ENCODE data around the gene ATG101. TPM values are rescaled to one million over a fixed set of nuclear protein-coding genes. Genes with fewer than 3 reads are reported as not detected.

The ATG101 gene
- total RNA-seq, 2 experiments from 2014 or later: 38.0 to 53.9 TPM

GRCh38 chr12:52023976-52024688 is 45.6 kb upstream of the ATG101 start:
- CTCF ChIA-PET (ENCODE audit: unreplicated experiment): interaction anchor here (0.6 to 3.6 kb wide), 10 partner anchors 8 to 153 kb away, joined by 3 to 50 read pairs (median 8); no protein-coding TSS in a partner anchor
- no peak for TF ChIP-seq EZH2phosphoT487 (IDR thresholded peaks at IDR 0.05; ENCODE audit: borderline replicate concordance, low read depth, low read length)
- peak; percentile 45; the same call in 1 of the 2 replicates for TF ChIP-seq CTCF (conservative IDR thresholded peaks at IDR 0.05; ENCODE audit: low read length)
- peak; percentile 59 for DNase-seq (ENCODE audit: low spot score)
- peak overlapping the region; percentile 53; the same call in 1 of the 2 replicates for H2AFZ ChIP-seq (ENCODE audit: low read length)
- no peaks in the 10 kb centered on the region for H3K9me3 ChIP-seq (ENCODE audit: low read length)
- H3K79me2 ChIP-seq (ENCODE audit: insufficient read depth, low read depth, low read length): no peaks in the 10 kb centered on the region
- no peaks in the 10 kb centered on the region for H3K36me3 ChIP-seq (ENCODE audit: insufficient read depth, low read length)
- POLR2A ChIA-PET: interaction anchor here (0.7 to 4.1 kb wide), 10 partner anchors 8 to 339 kb away, joined by 3 to 33 read pairs (median 5); partner anchors contain the start of gene ATG101
- peak overlapping the region; percentile 56 for H3K27ac ChIP-seq (ENCODE audit: low read depth, low read length, poor library complexity, severe bottlenecking)
- peaks cover 65% of the 10 kb centered on the region for H3K4me1 ChIP-seq (ENCODE audit: insufficient read depth, low read length, poor library complexity, severe bottlenecking)
- peak overlapping the region; percentile 71 for H3K4me2 ChIP-seq (ENCODE audit: low read length)
- intact Hi-C loops (cut with micrococcal nuclease; ENCODE audit: unreplicated experiment): loop anchor here (2.0 kb wide), 1 partner anchor 27 kb away; the partner anchor contains the start of gene NR4A1
- H4K20me1 ChIP-seq (ENCODE audit: insufficient read depth, low read length): no peaks in the 10 kb centered on the region
- no peaks in the 10 kb centered on the region for H3K9me2 ChIP-seq (ENCODE audit: insufficient read depth, low read length)
- H3K4me3 ChIP-seq (ENCODE audit: low read depth, low read length, poor library complexity, severe bottlenecking): peak overlapping the region; percentile 70
- BruUV-seq (replicated peaks): TSS peak; percentile 85

GRCh38 chr12:52024845-52025230 is 44.9 kb upstream of the ATG101 start:
- no peaks in the 10 kb centered on the region for H3K36me3 ChIP-seq (ENCODE audit: insufficient read depth, low read length)
- H2AFZ ChIP-seq (ENCODE audit: low read length): peak overlapping the region; percentile 62; the same call in 1 of the 2 replicates
- H3K9me3 ChIP-seq (ENCODE audit: low read length): no peaks in the 10 kb centered on the region
- H3K4me3 ChIP-seq (ENCODE audit: low read depth, low read length, poor library complexity, severe bottlenecking): peak overlapping the region; percentile 70
- intact Hi-C loops (cut with micrococcal nuclease; ENCODE audit: unreplicated experiment): loop anchor here (1.0 to 2.0 kb wide), 4 partner anchors 26 to 93 kb away; partner anchors contain the start of genes ATG101 and NR4A1
- no peaks in the 10 kb centered on the region for H4K20me1 ChIP-seq (ENCODE audit: insufficient read depth, low read length)
- H3K27ac ChIP-seq (ENCODE audit: low read depth, low read length, poor library complexity, severe bottlenecking): peak overlapping the region; percentile 56
- ChIA-PET POLR2A (interaction anchor here (0.7 to 4.1 kb wide), 14 partner anchors 8 to 340 kb away, joined by 3 to 33 read pairs (median 6); partner anchors contain the start of gene ATG101), CTCF (ENCODE audit: unreplicated experiment) (interaction anchor here (0.6 to 3.6 kb wide), 18 partner anchors 12 to 154 kb away, joined by 3 to 50 read pairs (median 7); partner anchors contain the start of gene ATG101)
- H3K4me1 ChIP-seq (ENCODE audit: insufficient read depth, low read length, poor library complexity, severe bottlenecking): peaks cover 70% of the 10 kb centered on the region
- H3K4me2 ChIP-seq (ENCODE audit: low read length): peak overlapping the region; percentile 71
- TF ChIP-seq EZH2phosphoT487 (IDR thresholded peaks at IDR 0.05; ENCODE audit: borderline replicate concordance, low read depth, low read length) (no peak), CTCF (conservative IDR thresholded peaks at IDR 0.05; ENCODE audit: low read length) (no peak)
- BruUV-seq (replicated peaks): no TSS peak
- no peaks in the 10 kb centered on the region for H3K9me2 ChIP-seq (ENCODE audit: insufficient read depth, low read length)
- H3K79me2 ChIP-seq (ENCODE audit: insufficient read depth, low read depth, low read length): no peaks in the 10 kb centered on the region
- peak; percentile 82 for DNase-seq (ENCODE audit: low spot score)

Data from OCI-LY7 (cell line).